GM23338 (cell line): Measurements from ENCODE around the gene NTF3. TPM values are rescaled to one million over a fixed set of nuclear protein-coding genes. Genes with fewer than 3 reads are reported as not detected.

Experiments used
- ATAC-seq: fragments of 200-7000 bp; cut with Tn5 transposase; 3 replicates; pipeline ENCODE4 v1.9.1; 2020
- DNase-seq: peaks from one replicate; pipeline ENCODE4 v3.0.0-alpha.2; 2015; ENCODE audit warnings: low spot score
- H2AFZ ChIP-seq: fragments of 200-600 bp; sonication (generic); 2 replicates; pipeline ENCODE4 v1.8.0; 2016; ENCODE audit warnings: antibody characterized with exemption, mild to moderate bottlenecking, moderate library complexity
- H3F3A ChIP-seq: fragments of 200-600 bp; sonication (generic); replicated peaks from 2 replicates; pipeline ENCODE4 v1.8.0; 2017; ENCODE audit warnings: antibody characterized with exemption, mixed run types, low read depth
- H3K27ac ChIP-seq: fragments of 200-600 bp; sonication (generic); 2 replicates; pipeline ENCODE4 v1.6.1; 2016; ENCODE audit warnings: low read depth
- H3K27me3 ChIP-seq: fragments of 200-600 bp; sonication (generic); 2 replicates; pipeline ENCODE4 v1.8.0; 2016; ENCODE audit warnings: mild to moderate bottlenecking, mixed run types, moderate library complexity; ENCODE audit not compliant: insufficient read depth
- H3K36me3 ChIP-seq: fragments of 200-600 bp; sonication (generic); 2 replicates; pipeline ENCODE4 v1.8.0; 2016; ENCODE audit warnings: mild to moderate bottlenecking; ENCODE audit not compliant: insufficient read depth
- H3K4me1 ChIP-seq: fragments of 200-600 bp; sonication (generic); 2 replicates; pipeline ENCODE4 v1.8.0; 2016; ENCODE audit warnings: mild to moderate bottlenecking, moderate library complexity; ENCODE audit not compliant: insufficient read depth
- H3K4me2 ChIP-seq: fragments of 200-600 bp; sonication (generic); 2 replicates; pipeline ENCODE4 v1.7.1; 2017; ENCODE audit warnings: mixed run types
- H3K4me3 ChIP-seq: fragments of 200-600 bp; sonication (generic); 2 replicates; pipeline ENCODE4 v1.6.1; 2016; ENCODE audit warnings: mixed run types
- H3K79me2 ChIP-seq: fragments of 200-600 bp; sonication (generic); replicated peaks from 2 replicates; pipeline ENCODE4 v1.8.0; 2017; ENCODE audit warnings: mild to moderate bottlenecking; ENCODE audit not compliant: insufficient read depth
- H3K9me2 ChIP-seq: fragments of 200-600 bp; sonication (generic); 2 replicates; pipeline ENCODE4 v1.8.0; 2017; ENCODE audit not compliant: insufficient read depth
- H4K20me1 ChIP-seq: fragments of 200-600 bp; sonication (generic); replicated peaks from 2 replicates; pipeline ENCODE4 v1.8.0; 2017; ENCODE audit warnings: mild to moderate bottlenecking; ENCODE audit not compliant: insufficient read depth
- H3K27ac Mint-ChIP-seq: 2 replicates; pipeline ENCODE4 v1.8.0; 2020; ENCODE audit warnings: inconsistent platforms, mild to moderate bottlenecking, moderate library complexity, mixed read lengths
- H3K27me3 Mint-ChIP-seq: 3 replicates; pipeline ENCODE4 v1.8.0; 2022; ENCODE audit warnings: low read depth, mild to moderate bottlenecking, moderate library complexity, mixed read lengths, inconsistent platforms; ENCODE audit not compliant: insufficient read depth, poor library complexity
- H3K36me3 Mint-ChIP-seq: 3 replicates; pipeline ENCODE4 v1.8.0; 2021; ENCODE audit warnings: low read depth, mild to moderate bottlenecking, inconsistent platforms, moderate library complexity, mixed read lengths
- H3K4me1 Mint-ChIP-seq: 3 replicates; pipeline ENCODE4 v1.8.0; 2020; ENCODE audit warnings: mild to moderate bottlenecking, inconsistent platforms, mixed read lengths
- H3K4me3 Mint-ChIP-seq: 3 replicates; pipeline ENCODE4 v1.8.0; 2021; ENCODE audit warnings: moderate library complexity, mild to moderate bottlenecking, inconsistent platforms, mixed read lengths
- H3K9me3 Mint-ChIP-seq: 3 replicates; pipeline ENCODE4 v1.8.0; 2020; ENCODE audit warnings: moderate library complexity, mild to moderate bottlenecking, inconsistent platforms, mixed read lengths
- CREB1 ChIP-seq: fragments of 250-450 bp; sonication (Bioruptor Pico); IDR thresholded peaks from 2 replicates; pipeline ENCODE4 v1.5.0; 2020; ENCODE audit warnings: low read depth, mild to moderate bottlenecking, moderate library complexity
- EZH2 ChIP-seq: fragments of 200-600 bp; sonication (generic); IDR thresholded peaks from one replicate; pipeline ENCODE4 v1.8.0; 2017; ENCODE audit warnings: antibody characterized with exemption, mild to moderate bottlenecking, low read depth; ENCODE audit not compliant: unreplicated experiment
- EZH2phosphoT487 ChIP-seq: fragments of 200-600 bp; sonication (generic); IDR thresholded peaks from one replicate; pipeline ENCODE4 v1.8.1; 2018; ENCODE audit warnings: antibody characterized with exemption; ENCODE audit not compliant: unreplicated experiment
- JUNB ChIP-seq: IDR thresholded peaks from one replicate; pipeline ENCODE4 v1.6.1; 2016; ENCODE audit warnings: antibody characterized with exemption; ENCODE audit not compliant: unreplicated experiment
- POLR2AphosphoS5 ChIP-seq: IDR thresholded peaks from 2 replicates; pipeline ENCODE4 v1.6.1; 2016; ENCODE audit warnings: antibody characterized with exemption, low read depth
- REST ChIP-seq: IDR thresholded peaks from one replicate; pipeline ENCODE4 v1.6.1; 2018; ENCODE audit warnings: antibody characterized with exemption; ENCODE audit not compliant: unreplicated experiment
- polyA plus RNA-seq: library from polyadenylated mRNA; unstranded; fragments of >200 nt; fragmentation: Nextera tagmentation; extraction: Ambion mirVana; gene quantifications from 2 replicates; pipeline ENCODE4 v1.2.1, GENCODE V29; 2016
- total RNA-seq: library from RNA; depleted of rRNA; stranded (reverse); fragments of >200 nt; shearing (Covaris generic); gene quantifications from 2 replicates; pipeline ENCODE4 v1.2.3, GENCODE V29; 2014

The NTF3 gene
- total and polyA plus RNA-seq, 2 experiments from 2014 or later: 1.2 TPM; not detected in 1

- Mint-ChIP-seq H3K9me3 (no peaks in the 10 kb centered on the region), H3K27ac (no peak overlapping the region), H3K27me3 (peaks cover 3% of the 10 kb centered on the region), H3K4me1 (no peaks in the 10 kb centered on the region), H3K36me3 (no peaks in the 10 kb centered on the region), H3K4me3 (no peak overlapping the region)
- H3K27ac ChIP-seq: no peak overlapping the region
- DNase-seq (no peak), ATAC-seq (no peak)
- H2AFZ ChIP-seq: no peak overlapping the region
- H3K4me1 ChIP-seq: no peaks in the 10 kb centered on the region
- H3K36me3 ChIP-seq: no peaks in the 10 kb centered on the region
- H4K20me1 ChIP-seq: no peaks in the 10 kb centered on the region
- no peaks in the 10 kb centered on the region for H3K9me2 ChIP-seq
- no peaks in the 10 kb centered on the region for H3K79me2 ChIP-seq
- no peaks in the 10 kb centered on the region for H3F3A ChIP-seq
- no peak for TF ChIP-seq EZH2phosphoT487
- TF ChIP-seq JUNB: no peak
- no peak overlapping the region for H3K4me2 ChIP-seq
- H3K4me3 ChIP-seq: no peak overlapping the region
- H3K27me3 ChIP-seq: no peaks in the 10 kb centered on the region
These were observed 93.0 kb downstream of the NTF3 start for GRCh38 chr12:5524769-5525436.

GRCh38 chr12:5525783-5526367 lies 94.0 kb downstream of the NTF3 start:
- Histone ChIP-seq H2AFZ (no peak overlapping the region), H3K9me2 (no peaks in the 10 kb centered on the region), H3K4me2 (no peak overlapping the region), H3F3A (no peaks in the 10 kb centered on the region), H3K79me2 (no peaks in the 10 kb centered on the region), H3K4me1 (no peaks in the 10 kb centered on the region), H3K36me3 (no peaks in the 10 kb centered on the region), H4K20me1 (no peaks in the 10 kb centered on the region), H3K27ac (no peak overlapping the region), H3K4me3 (no peak overlapping the region), H3K27me3 (no peaks in the 10 kb centered on the region)
- no peak overlapping the region for H3K27ac Mint-ChIP-seq
- no peak overlapping the region for H3K4me3 Mint-ChIP-seq
- H3K36me3 Mint-ChIP-seq: no peaks in the 10 kb centered on the region
- H3K27me3 Mint-ChIP-seq: peaks cover 3% of the 10 kb centered on the region
- H3K9me3 Mint-ChIP-seq: no peaks in the 10 kb centered on the region
- no peak for TF ChIP-seq CREB1 (CRISPR knock-in tag)
- DNase-seq (no peak), ATAC-seq (no peak)
- no peaks in the 10 kb centered on the region for H3K4me1 Mint-ChIP-seq

GRCh38 chr12:5533368-5533767 lies 101.5 kb downstream of the NTF3 start:
- Mint-ChIP-seq H3K9me3 (peaks cover 2% of the 10 kb centered on the region; the same call in 1 of the 3 replicates), H3K4me3 (no peak overlapping the region), H3K4me1 (peaks cover 15% of the 10 kb centered on the region), H3K36me3 (no peaks in the 10 kb centered on the region), H3K27me3 (peaks cover 15% of the 10 kb centered on the region), H3K27ac (no peak overlapping the region)
- Histone ChIP-seq H3K9me2 (peaks cover 16% of the 10 kb centered on the region), H3K4me1 (peaks cover 8% of the 10 kb centered on the region; the same call in 1 of the 2 replicates), H4K20me1 (no peaks in the 10 kb centered on the region), H2AFZ (no peak overlapping the region), H3K27me3 (no peaks in the 10 kb centered on the region), H3F3A (no peaks in the 10 kb centered on the region), H3K4me3 (no peak overlapping the region), H3K79me2 (no peaks in the 10 kb centered on the region), H3K36me3 (no peaks in the 10 kb centered on the region; the same call in 1 of the 2 replicates), H3K4me2 (no peak overlapping the region), H3K27ac (no peak overlapping the region)
- DNase-seq: no peak
- no peak for ATAC-seq
- TF ChIP-seq POLR2AphosphoS5 (no peak), EZH2 (no peak), REST (no peak)
